Suprapubic skin (tissue), 4 donors: ENCODE measurements around the gene NAT14. TPM values are rescaled to one million over a fixed set of nuclear protein-coding genes. Genes with fewer than 3 reads are reported as not detected.

Source experiments
- DNase-seq, 2 donors: peaks; one replicate each; pipeline ENCODE4 v3.0.0-alpha.2; 2019; ENCODE audit warnings: low spot score in 2 of 2
- H3K27ac ChIP-seq: fragments of 200-600 bp; sonication (generic); one replicate; pipeline ENCODE4 v1.5.1; 2019
- H3K27me3 ChIP-seq: fragments of 200-600 bp; sonication (generic); one replicate; pipeline ENCODE4 v1.5.1; 2019
- H3K36me3 ChIP-seq: fragments of 200-600 bp; sonication (generic); one replicate; pipeline ENCODE4 v1.5.1; 2019
- H3K4me1 ChIP-seq: fragments of 200-600 bp; sonication (generic); one replicate; pipeline ENCODE4 v1.5.1; 2019
- H3K4me3 ChIP-seq: fragments of 200-600 bp; sonication (generic); one replicate; pipeline ENCODE4 v1.5.1; 2019; ENCODE audit warnings: mild to moderate bottlenecking
- H3K9me3 ChIP-seq: fragments of 200-600 bp; sonication (generic); one replicate; pipeline ENCODE4 v1.5.1; 2019
- CTCF ChIP-seq, 2 donors: fragments of 200-600 bp in 1 of 2; fragments of 450-650 bp in 1 of 2; sonication (generic) in 1 of 2; IDR thresholded peaks; one replicate each; pipeline ENCODE4 v1.5.1; 2016 to 2019; ENCODE audit warnings: antibody characterized with exemption in 2 of 2, mild to moderate bottlenecking in 1 of 2, moderate library complexity in 1 of 2
- EP300 ChIP-seq: sonication (generic); formaldehyde crosslinking; IDR thresholded peaks from one replicate; pipeline ENCODE4 v1.6.1; 2017; ENCODE audit warnings: antibody characterized with exemption
- POLR2A ChIP-seq, 2 donors: fragments of 450-650 bp; IDR thresholded peaks; one replicate each; pipeline ENCODE4 v1.6.1; 2017; ENCODE audit warnings: antibody characterized with exemption in 2 of 2, mild to moderate bottlenecking in 2 of 2, moderate library complexity in 2 of 2
- POLR2AphosphoS5 ChIP-seq, 3 donors: sonication (generic); formaldehyde crosslinking; IDR thresholded peaks; one replicate each; pipeline ENCODE4 v1.6.1; 2017; ENCODE audit warnings: antibody characterized with exemption in 3 of 3
- WGBS: methylation state at CpG from one replicate; pipeline ENCODE4 v1.1.5; 2018; 5-methylcytosine and 5-hydroxymethylcytosine counted together
- total RNA-seq, 4 donors: library from RNA; depleted of rRNA; stranded (reverse); fragments of >200 nt; gene quantifications; one replicate each; pipeline ENCODE4 v1.1.0, GENCODE V29; 2016

Gene NAT14
- total RNA-seq, 4 donors from 2014 or later: 2.4 to 4.8 (median 4.0) TPM

- TF ChIP-seq POLR2AphosphoS5 (IDR thresholded peaks at IDR 0.05): no peak
- no peak for TF ChIP-seq POLR2A (IDR thresholded peaks at IDR 0.05)
- TF ChIP-seq CTCF (IDR thresholded peaks at IDR 0.05): no peak
- TF ChIP-seq EP300: no peak
- H3K36me3 ChIP-seq: no peaks in the 10 kb centered on the region
- H3K27me3 ChIP-seq: peaks cover 5% of the 10 kb centered on the region
- no peak for DNase-seq
- H3K9me3 ChIP-seq: no peaks in the 10 kb centered on the region
- 80% methylated on average over 13 of the region's 14 CpGs for WGBS
- no peak overlapping the region for H3K27ac ChIP-seq
- H3K4me3 ChIP-seq: no peak overlapping the region
- peaks cover 21% of the 10 kb centered on the region for H3K4me1 ChIP-seq
Measured at GRCh38 chr19:55520691-55521292, 35.8 kb downstream of the NAT14 start.

GRCh38 chr19:55525289-55526101, 40.5 kb downstream of the NAT14 start:
- WGBS: 43% methylated on average over 16 of the region's 29 CpGs
- Histone ChIP-seq H3K4me3 (no peak overlapping the region), H3K27me3 (peaks cover 12% of the 10 kb centered on the region), H3K36me3 (no peaks in the 10 kb centered on the region), H3K27ac (no peak overlapping the region), H3K4me1 (peaks cover 18% of the 10 kb centered on the region), H3K9me3 (no peaks in the 10 kb centered on the region)
- no peak for DNase-seq
- TF ChIP-seq POLR2AphosphoS5 (IDR thresholded peaks at IDR 0.05): no peak
- no peak for TF ChIP-seq POLR2A (IDR thresholded peaks at IDR 0.05)
- no peak for TF ChIP-seq CTCF (IDR thresholded peaks at IDR 0.05)
- no peak for TF ChIP-seq EP300

GRCh38 chr19:55526216-55527196, 41.5 kb downstream of the NAT14 start:
- no peak overlapping the region for H3K27ac ChIP-seq
- H3K36me3 ChIP-seq: no peaks in the 10 kb centered on the region
- TF ChIP-seq CTCF (IDR thresholded peaks at IDR 0.05) (no peak), POLR2AphosphoS5 (IDR thresholded peaks at IDR 0.05) (no peak), POLR2A (IDR thresholded peaks at IDR 0.05) (no peak), EP300 (no peak)
- no peak for DNase-seq
- H3K27me3 ChIP-seq: peaks cover 17% of the 10 kb centered on the region
- peaks cover 15% of the 10 kb centered on the region for H3K4me1 ChIP-seq
- 37% methylated on average over 22 of the region's 35 CpGs for whole genome bisulfite sequencing
- no peak overlapping the region for H3K4me3 ChIP-seq
- no peaks in the 10 kb centered on the region for H3K9me3 ChIP-seq

- Histone ChIP-seq H3K27me3 (peaks cover 17% of the 10 kb centered on the region), H3K4me3 (no peak overlapping the region), H3K36me3 (no peaks in the 10 kb centered on the region), H3K9me3 (no peaks in the 10 kb centered on the region), H3K4me1 (peaks cover 12% of the 10 kb centered on the region), H3K27ac (no peak overlapping the region)
- no peak for DNase-seq
- 75% methylated on average over 22 of the region's 22 CpGs for WGBS
- TF ChIP-seq EP300 (no peak), CTCF (IDR thresholded peaks at IDR 0.05) (no peak), POLR2A (IDR thresholded peaks at IDR 0.05) (no peak), POLR2AphosphoS5 (IDR thresholded peaks at IDR 0.05) (no peak)
Measured at GRCh38 chr19:55527197-55528029, 42.4 kb downstream of the NAT14 start.
